NCI-H510A (cell line): ENCODE results near the gene THAP8.
"Not testable (repeated sequence)": the region's sequence is repeated elsewhere in the genome, so short reads cannot be mapped to it uniquely, and the experiment has no call there.

Experiments used
- DNase-seq: peaks from one replicate; lab custom pipeline; 2025; lab: John Stamatoyannopoulos, UW

THAP8 gene

GRCh38 chr19:36068810-36069499 is 14.9 kb upstream of the THAP8 start:
- not testable (repeated sequence) for DNase-seq

- no peak for DNase-seq
Measured at GRCh38 chr19:36067681-36068080, 13.6 kb upstream of the THAP8 start.

- DNase-seq = no peak
Measured at GRCh38 chr19:36064826-36065225, 10.7 kb upstream of the THAP8 start.

- no peak for DNase-seq
Measured at GRCh38 chr19:36061367-36061766, 7.3 kb upstream of the THAP8 start.

GRCh38 chr19:36060430-36060829 is 6.3 kb upstream of the THAP8 start:
- no peak for DNase-seq

GRCh38 chr19:36059180-36059910 is 5.3 kb upstream of the THAP8 start:
- DNase-seq = no peak

- DNase-seq = no peak
Measured at GRCh38 chr19:36058481-36059179, 4.5 kb upstream of the THAP8 start.

- DNase-seq = peak; percentile 90
Measured at GRCh38 chr19:36054733-36055686, 925 bp upstream of the THAP8 start, which contains the start of gene WDR62. Gene WDR62, plus strand, starts transcription at chr19:36054897. Its CDS starts 75 bp downstream, at chr19:36054972.

GRCh38 chr19:36051637-36052036 is 2.4 kb downstream of the THAP8 start:
- DNase-seq = peak; percentile 66

GRCh38 chr19:36051236-36051635 is 2.8 kb downstream of the THAP8 start:
- DNase-seq = no peak

GRCh38 chr19:36049080-36049698 is 4.9 kb downstream of the THAP8 start:
- peak; percentile 60 for DNase-seq

- no peak for DNase-seq
Measured at GRCh38 chr19:36047835-36048234, 6.2 kb downstream of the THAP8 start.

- no peak for DNase-seq
Measured at GRCh38 chr19:36046443-36047050, 7.5 kb downstream of the THAP8 start.

- no peak for DNase-seq
Measured at GRCh38 chr19:36043952-36044351, 10.1 kb downstream of the THAP8 start.

- DNase-seq = no peak
Measured at GRCh38 chr19:36041831-36042230, 12.3 kb downstream of the THAP8 start.

GRCh38 chr19:36041092-36041491 is 13.0 kb downstream of the THAP8 start:
- DNase-seq = not testable (repeated sequence)

- no peak for DNase-seq
Measured at GRCh38 chr19:36040495-36040894, 13.6 kb downstream of the THAP8 start.

- peak; percentile 51 for DNase-seq
Measured at GRCh38 chr19:36032251-36033104, 21.6 kb downstream of the THAP8 start, which contains the start of gene CLIP3. Gene CLIP3, minus strand, starts transcription at chr19:36032873. Its CDS starts 516 bp downstream, at chr19:36032357.

GRCh38 chr19:36031308-36031707 is 22.8 kb downstream of the THAP8 start:
- DNase-seq = no peak
